HG03439 (cell line): ENCODE results near the gene FZD4.
"Not testable (repeated sequence)": the region's sequence is repeated elsewhere in the genome, so short reads cannot be mapped to it uniquely, and the experiment has no call there.

Source experiments
- ATAC-seq: cut with Tn5 transposase; IDR thresholded peaks from one replicate; pipeline ENCODE4 v1.9.1; 2021; ENCODE audit warnings: mild to moderate bottlenecking, moderate library complexity; ENCODE audit not compliant: unreplicated experiment

FZD4 gene

DNA sequence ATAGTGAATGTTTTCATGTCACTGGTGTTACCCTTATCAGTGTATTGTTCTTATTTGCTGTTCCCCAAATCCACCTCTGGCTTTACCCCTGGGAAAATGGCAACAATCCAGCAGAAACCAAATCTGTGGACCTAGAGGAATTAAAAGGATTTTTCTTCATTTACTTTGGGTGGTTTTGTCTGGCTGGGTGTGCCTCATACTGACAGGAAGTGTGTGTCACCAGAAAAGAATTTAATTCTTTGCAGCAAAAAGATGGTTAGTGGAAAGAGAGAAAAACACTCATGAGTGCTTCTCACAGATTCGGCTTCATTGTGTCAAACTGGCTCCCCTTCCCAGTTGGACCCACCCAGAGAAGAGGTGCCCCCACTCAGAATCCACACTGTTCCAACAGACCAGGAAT, 38.9 kb downstream of the FZD4 start:
- ATAC-seq: no peak

DNA sequence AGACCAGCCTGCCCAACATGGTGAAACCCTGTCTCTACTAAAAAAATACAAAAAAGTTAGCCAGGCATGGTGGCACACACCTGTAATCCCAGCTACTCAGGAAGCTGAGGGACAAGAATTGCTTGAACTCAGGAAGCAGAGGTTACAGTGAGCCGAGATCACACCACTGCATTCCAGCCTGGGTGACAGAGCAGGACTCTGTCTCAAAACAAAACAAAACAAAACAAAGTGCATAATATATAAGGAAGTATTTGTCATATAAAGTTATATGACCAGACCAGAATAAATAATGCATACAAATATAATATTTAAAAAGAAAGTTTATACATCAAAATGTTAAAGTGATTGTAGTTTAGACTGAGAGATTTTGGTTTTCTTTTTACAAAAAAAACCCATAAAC, 39.3 kb downstream of the FZD4 start:
- not testable (repeated sequence) for ATAC-seq

DNA sequence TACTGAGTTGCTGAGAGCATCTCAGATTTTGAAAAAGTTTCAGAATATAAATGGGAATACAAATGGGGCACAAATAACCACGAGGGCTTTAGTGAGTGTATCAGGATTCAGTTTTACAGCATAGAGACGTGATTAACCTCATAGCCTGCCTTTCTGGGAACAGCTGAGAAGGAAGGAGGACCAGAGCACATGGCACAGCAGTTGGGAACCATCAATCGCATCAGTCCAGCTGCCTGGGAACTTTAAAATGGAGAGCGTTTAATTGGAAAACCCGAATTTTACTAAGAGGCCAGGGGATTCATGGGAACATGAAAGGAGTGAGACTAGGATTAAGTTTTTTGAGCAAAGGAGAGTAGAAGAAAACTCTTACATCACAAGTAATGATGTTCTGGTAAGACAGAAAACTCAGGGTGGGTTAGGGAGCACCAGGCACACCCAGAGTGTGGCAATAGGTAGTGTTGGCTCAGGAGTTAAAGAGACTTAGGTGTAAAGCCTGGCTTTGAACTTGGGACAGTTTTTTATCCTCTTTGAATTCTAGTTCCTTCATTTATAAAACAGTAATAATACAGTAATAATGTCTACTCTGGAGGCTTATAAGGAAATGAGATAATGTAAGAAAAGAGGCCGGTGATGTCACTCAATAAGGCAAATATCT, 40.2 kb downstream of the FZD4 start:
- ATAC-seq: no peak

DNA sequence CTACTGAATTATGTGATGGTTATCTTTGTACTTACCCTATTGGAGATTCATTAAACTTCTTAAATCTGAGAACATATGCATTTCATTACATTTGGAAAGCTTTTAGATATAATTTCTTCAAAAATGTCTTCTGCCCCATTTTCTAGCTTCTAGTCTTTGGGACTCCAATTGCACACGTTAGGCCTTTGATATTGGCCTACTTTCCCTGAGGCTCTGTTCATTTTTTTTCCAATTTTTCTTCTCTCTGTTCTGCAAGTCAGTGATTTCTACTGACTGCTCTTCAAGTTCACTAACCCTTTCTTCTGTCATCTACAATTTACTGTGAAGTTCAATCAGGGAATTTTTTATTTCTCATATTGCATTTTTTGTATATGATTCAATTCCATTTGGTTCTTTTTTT, 43.0 kb downstream of the FZD4 start:
- no peak for ATAC-seq

DNA sequence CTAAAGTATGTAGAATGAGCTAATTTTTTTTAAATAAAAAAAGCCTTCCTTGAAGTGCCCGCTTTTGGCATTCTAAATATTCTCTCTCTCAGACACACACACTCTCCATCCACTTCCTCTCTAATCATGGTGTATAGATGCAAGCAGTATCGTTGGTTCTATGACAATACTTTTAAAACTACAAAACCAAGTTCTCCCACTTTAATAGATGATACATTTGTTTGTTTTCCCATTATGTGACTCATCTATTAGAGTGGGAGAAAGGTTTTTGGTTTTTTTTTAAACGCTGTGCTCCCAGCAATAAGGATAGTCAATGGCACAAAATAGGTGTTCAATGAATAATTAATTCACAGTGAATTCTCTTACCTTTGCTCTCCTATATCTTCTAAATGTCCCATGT, 44.6 kb downstream of the FZD4 start:
- no peak for ATAC-seq

DNA sequence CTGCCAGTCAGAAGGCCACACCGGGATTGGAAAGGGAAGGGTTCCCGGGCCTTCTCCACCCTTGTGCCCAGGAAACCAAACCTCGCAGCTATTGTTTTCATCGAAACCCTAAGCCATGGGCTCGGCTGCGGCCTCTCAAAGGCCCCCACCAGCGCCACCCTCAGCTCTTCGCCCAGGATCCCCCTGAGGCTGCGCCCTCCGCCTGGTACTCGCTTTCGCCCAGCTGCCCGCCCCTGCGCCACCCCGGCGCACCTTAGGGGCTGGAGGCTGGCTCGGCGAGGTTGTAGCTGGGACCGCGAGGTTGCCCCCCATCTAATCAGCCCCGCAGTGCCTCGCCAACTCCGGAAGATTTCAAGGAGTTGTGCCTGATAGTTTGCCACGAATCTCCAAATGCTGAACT, 49.0 kb downstream of the FZD4 start:
- ATAC-seq: no peak

DNA sequence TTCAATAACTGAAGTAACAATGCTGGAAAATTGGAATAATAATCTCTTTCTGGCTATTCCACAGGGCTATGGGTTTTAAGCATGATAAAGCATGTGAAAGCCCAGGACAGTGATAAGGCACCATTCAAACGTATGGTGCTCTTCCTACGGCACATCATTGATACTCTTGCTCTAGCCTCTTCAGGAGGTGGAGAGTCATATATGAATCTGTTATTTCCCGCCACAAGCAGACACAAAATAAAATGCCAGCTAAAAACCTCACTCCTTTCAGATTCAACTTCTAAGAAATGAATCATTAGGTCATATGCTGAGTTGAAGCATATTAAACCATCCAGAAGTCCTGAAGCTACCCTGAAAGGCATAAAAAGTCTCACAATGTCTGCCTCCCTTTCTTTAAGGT, 49.9 kb downstream of the FZD4 start:
- ATAC-seq: no peak

DNA sequence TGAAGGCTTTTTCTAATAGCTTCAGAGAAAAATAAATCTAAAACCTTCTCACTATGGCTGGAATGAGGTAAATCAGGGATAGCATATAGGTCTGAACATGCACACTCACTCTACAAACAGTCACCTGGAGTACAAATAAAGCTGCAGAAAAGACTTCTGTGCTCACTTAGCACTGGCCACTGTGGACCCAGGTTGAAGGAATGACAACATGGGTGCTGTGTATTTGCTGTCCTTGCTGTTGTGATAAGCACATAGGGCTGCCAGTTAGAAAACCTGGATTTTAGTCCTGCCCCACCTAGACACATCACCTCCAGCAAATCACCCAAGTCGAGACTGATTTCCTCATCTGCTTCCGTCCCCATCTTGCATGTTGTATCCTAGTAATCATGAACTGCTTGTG, 51.2 kb downstream of the FZD4 start:
- no peak for ATAC-seq

DNA sequence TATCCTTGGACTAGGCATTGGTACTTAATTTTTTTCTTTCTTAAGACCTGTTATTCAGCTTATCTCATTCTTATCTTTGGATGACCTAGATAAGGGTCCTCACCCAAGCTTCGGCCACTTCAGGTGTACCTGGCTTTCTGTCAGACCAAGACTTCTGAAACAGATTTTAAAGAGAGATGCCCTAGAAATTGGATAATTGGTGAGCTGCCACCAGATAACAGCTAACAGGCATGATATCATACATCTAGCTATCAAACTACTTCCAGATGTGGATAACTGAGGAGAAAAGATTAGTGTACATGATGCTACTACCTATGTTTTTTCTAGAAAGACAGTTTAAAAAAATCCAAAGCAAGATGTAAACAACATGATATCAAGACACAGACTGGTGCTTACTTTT, 52.9 kb downstream of the FZD4 start:
- ATAC-seq: no peak

DNA sequence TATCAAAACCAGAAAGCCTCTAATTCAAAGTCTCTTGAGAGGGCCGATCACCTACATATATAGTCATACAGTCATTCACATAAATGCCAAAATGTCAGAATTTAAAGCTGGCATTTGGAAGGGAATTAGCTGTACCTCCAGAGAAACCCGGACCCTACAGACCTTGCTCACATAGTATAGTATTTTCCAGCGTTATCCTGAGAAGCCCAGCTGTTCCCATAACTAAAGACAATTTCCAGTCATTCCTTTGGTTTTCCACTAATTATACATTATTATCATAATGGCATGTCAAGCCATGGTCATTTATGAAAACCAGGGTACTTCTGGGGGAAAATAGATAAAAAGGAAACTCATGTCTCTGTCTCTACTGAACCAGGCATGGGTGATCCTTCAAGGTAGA, 53.6 kb downstream of the FZD4 start:
- no peak for ATAC-seq

DNA sequence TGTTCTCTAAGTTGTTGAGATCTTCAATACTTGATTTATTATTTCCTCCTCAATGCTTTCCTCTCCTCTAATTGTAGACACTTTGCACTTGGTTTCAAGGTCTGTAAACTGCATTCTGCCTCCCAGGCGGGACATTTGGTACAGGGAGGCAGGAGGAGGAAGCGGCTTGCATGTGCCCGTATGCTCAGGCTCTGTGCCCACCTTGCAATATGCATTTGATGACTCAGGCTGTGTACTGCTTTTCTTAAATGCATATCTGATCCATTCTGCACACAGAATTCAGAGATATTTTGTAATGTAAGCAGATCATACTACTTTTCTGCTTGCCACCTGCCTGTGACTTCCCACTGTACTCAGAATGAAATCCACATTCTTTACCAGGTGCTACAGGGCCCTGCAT, 55.0 kb downstream of the FZD4 start:
- no peak for ATAC-seq

DNA sequence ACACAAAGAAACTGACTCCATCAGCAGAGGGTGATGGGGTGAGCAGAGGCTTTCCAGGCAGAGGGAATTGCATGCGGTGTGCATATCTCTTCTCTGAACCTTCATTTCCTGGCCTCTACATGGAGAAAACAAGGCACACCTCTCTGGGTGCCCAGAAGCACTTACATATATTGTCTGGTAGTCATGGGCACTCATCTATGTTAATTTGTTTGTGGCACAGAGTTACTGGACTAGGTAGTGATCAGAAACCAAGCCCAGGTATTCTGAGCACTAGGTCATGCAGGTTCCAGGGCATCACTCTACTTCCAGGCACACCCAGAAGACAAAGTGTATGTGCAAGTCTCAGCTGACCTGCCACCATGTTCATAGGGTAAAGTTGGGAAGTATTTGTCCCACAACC, 56.5 kb downstream of the FZD4 start:
- no peak for ATAC-seq

DNA sequence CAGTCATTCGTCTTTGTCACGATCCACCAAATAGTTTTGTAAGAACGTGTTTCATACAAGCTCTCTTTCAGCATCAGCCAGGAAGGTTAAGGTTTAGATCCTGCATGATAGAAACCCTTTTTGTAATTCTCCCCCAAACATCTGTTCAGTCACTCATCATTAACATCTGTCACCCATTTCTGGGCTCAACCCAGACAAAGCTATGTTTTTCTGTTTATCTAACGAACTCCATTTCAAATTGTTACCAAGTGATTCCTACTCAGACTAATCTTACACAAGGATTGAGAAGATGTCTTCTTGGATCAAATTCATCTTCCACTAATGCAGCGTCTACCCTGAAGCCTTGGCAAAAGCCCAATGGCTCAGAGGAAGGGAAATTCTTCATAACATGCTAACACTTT, 58.8 kb downstream of the FZD4 start:
- no peak for ATAC-seq
